Adrenal gland (tissue), 5 donors: ENCODE measurements around the gene FRRS1L.

Experiments used
- CTCF ChIP-seq, 6 experiments: fragments of 450-650 bp in 4 of 6; fragments of 200-600 bp in 2 of 6; sonication (generic) in 1 of 6; IDR thresholded peaks; 1 replicate in 5 of 6; 2 replicates in 1 of 6; pipeline versions ENCODE4 v1.5.1 to v1.8.0; 2016 to 2021; ENCODE audit warnings: antibody characterized with exemption in 6 of 6, mild to moderate bottlenecking in 2 of 6, moderate library complexity in 1 of 6
- POLR2A ChIP-seq, 2 donors: fragments of 450-650 bp; IDR thresholded peaks; one replicate each; pipeline ENCODE4 v1.6.1; 2017; ENCODE audit warnings: antibody characterized with exemption in 2 of 2, mild to moderate bottlenecking in 2 of 2, moderate library complexity in 1 of 2
- donor health status: DM: no; HTN: no; CAD: no.

- TF ChIP-seq CTCF (IDR thresholded peaks at IDR 0.05): no peak
- no peak for TF ChIP-seq POLR2A (IDR thresholded peaks at IDR 0.05)
These were observed 78.8 kb downstream of the FRRS1L start for GRCh38 chr9:109088221-109088620.
